Epidermal melanocyte (primary cell): ENCODE results near the gene GARS1.
"Not testable (repeated sequence)": the region's sequence is repeated elsewhere in the genome, so short reads cannot be mapped to it uniquely, and the experiment has no call there.

ENCODE experiments used
- DNase-seq: peaks from one replicate; pipeline ENCODE4 v3.0.0; 2011; ENCODE audit warnings: low spot score; ENCODE audit not compliant: insufficient read length

The GARS1 gene

GRCh38 chr7:30627026-30627425 lies 32.3 kb downstream of the GARS1 start:
- DNase-seq = no peak

DNA sequence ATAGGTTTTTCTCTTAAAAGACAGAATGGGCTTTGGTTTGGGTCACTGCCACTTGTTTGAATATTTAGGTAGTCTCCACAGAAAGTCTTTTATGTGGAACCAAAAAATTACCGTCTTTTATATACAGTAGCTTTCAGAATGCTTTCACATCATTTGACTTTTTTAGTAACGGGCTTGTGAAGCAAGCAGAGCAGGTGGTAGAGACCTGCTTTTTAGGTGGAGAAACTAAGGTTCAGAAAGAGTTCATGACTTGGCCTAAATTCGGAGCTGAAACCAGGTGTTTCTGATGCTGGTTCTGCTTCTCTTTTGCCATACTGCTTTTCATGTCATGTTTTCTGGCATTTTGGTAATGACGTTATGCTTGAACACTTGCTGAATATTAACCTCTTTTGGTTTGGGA lies 36.3 kb downstream of the GARS1 start:
- no peak for DNase-seq

- no peak for DNase-seq
Measured at GRCh38 chr7:30633223-30633622, 38.5 kb downstream of the GARS1 start.

GRCh38 chr7:30634193-30634626 lies 39.5 kb downstream of the GARS1 start:
- no peak for DNase-seq

DNA sequence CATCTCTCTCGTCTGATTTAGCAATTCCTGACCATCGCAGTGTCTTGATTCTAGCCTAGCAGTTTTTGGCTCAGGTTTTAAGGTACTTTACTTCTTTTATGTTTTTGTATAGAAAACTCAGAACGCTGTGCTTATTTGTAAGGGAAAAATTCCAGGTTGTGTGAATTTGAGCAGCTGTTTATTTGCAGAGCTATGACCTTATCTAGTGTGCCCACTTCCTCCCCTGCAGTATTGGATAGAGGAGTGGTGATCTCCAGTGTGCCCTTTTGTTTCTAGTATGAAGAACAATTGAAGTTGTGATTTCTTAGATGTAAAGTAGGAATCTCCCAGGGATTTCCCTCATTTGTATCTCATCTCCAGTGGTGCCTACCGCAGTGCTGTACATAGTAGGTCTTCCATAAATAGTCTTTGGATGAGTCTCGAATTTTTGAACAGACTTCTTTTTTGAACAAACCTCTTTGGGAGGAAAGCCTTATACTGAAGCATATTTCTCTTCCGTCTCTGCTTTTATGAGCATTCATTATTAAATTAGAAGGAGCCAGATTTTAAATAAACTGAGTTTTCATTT lies 40.0 kb downstream of the GARS1 start:
- no peak for DNase-seq

DNA sequence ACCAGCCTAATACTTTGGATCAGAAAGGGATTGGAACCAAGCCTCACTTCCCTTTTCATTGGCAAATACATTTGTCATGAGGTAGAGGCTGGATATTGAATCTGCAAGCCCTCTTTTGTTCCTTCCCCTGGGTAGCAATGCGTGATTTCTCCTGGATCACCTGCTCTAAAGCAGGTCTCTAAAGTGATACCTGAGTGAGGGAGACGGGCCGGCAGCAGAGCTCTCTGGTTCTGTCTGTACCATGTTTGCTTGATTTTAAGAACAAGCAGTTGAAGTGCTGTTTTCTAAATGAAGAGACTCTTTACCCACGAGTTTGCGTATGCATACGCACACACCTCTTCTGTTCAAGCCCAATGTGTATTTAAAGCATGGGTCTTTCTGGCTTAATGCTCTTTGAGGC lies 41.1 kb downstream of the GARS1 start:
- DNase-seq = no peak

- not testable (repeated sequence) for DNase-seq
Measured at GRCh38 chr7:30642322-30642721, 47.6 kb downstream of the GARS1 start.

DNA sequence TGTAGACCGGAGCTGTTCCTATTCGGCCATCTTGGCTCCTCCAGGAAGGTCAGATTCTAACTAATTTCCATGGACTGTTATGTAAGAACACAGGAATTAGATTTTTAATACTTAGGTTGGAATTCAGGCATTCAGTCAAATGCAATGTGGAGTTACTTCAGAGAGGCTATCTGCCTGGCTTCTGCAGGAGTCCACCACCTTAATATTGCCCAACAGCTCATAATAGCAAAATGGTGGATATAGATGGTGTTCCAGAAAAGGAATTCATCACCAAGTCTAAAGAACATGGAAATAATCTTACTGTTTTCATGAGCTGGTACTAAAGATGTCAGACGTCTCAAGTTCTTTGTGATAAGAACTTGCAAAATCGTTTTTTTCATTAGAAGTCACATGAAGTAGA lies 48.1 kb downstream of the GARS1 start:
- no peak for DNase-seq

DNA sequence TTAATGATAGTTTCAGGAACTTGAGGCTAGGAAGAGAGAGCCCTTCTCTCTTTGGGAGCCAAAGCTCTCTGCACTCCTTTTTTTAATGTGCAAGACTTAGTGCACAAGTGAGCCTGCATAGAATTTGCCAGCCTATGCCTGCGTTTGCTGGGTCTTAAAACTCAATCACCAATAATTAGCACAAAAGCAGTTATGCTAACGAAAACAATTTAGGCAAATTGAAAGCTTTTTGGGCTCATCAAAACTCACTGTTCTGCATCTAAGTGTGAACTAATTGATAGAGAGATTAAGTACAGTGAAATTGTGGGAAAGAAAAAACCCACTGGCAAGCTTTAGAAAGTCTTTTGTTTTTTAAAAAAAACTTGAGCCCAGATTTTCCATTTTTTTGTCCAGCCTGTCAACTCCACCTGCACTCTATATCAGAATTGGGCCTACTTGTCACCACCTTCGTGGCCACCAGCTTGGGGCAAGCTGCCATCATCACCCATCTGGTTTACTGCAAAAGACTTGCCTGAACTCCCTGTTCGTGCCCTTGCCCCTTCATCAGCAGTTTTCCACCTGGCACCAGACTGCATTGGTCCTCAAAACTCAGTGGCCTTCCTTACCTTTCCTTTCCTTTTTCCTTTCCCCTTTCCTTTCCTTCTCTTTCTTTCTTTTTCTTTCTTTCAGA lies 49.7 kb downstream of the GARS1 start:
- DNase-seq = no peak

GRCh38 chr7:30645661-30646060 lies 51.0 kb downstream of the GARS1 start:
- DNase-seq = no peak

- DNase-seq = no peak
Measured at GRCh38 chr7:30646154-30646553, 51.5 kb downstream of the GARS1 start.

GRCh38 chr7:30647589-30648364 lies 53.1 kb downstream of the GARS1 start:
- no peak for DNase-seq

DNA sequence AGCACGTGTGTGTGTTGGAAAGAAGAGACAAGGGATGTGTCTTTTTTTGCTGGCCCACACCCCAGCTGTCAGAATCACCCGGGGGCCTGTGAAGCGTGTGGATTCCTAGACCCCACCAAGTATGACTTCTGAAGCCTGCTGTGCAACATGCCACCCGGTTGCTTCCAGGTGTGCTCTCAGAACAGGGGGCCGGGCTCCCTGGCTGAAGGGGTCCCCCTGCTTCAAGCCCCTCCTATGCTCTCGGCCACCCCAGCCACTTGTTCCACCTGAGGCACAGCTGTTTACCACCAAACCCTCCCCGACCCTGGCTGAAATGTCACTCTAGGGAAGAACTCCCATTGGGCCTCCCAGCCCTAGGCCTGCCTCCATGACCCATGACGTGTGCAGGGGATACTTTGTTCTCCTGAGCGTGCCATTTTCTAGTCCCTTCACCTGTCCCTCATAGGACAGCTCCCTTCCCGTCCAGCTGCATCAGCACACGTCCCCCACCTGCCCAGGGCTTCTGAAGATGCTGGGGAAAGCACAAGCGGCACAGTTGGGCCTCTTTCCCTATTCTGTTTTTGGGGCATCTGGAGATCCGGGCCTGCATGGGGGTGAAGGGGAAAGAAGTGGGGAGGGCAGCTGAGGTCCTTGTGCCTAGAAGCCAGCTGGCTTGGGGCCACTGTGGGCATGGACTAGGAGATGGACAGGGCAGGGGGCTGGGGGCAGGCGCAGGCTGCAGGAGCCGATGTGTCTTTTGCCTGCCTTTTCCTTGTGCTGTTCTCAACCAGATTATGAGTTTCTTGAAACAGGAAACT lies 54.3 kb downstream of the GARS1 start:
- DNase-seq = no peak

DNA sequence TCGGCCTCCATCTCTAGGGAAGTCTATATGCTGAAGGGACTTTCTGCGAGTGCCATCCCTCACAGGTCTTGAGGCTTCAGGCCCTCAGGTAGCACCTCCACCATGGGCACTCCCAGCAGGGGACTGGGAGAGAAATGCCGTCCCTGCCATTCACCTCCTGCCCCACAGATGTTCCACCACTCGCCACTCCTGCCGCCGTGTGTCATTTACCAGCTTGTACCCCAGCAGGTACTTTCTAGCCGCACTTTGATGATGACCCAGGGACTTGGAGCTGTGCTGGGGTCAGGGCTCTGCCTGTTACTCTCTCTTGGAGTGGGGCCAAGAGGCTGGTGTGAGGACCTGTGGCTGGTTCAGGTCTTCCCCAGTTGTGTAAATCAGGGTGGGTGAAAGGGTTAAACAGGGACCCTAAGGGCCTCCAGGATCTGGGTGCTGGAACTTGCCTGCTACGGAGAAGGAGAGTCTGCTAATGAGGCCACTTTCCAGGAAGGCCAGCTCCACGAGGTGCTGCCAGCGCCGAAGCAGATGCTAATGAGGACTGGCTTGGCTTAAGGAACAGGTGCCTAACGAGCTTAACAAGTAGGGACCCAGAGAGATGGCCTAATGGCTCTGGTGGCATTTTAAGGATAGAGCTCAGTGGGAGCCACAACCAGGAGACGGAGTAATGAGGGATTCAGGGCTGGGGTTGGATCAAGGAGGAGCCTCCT lies 55.2 kb downstream of the GARS1 start:
- no peak for DNase-seq

DNA sequence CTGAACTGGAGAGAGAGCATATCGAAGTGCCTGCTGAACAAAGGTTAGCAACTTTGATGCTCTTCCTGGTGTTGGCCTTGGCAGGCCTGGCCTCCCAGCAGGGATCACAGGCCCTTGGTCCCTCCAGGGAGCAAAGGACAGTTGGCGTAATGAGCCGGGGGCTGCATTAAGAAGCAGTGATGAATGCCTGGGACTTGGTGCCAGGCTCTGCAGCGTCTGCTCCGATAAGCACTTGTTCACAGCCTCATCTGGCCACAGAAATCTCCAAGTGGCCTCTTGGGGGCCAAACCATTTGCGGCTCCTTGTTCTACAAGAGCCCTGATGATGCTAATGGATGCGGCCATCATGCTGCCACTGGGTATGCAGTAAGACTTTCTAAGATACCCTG lies 55.7 kb downstream of the GARS1 start:
- no peak for DNase-seq

- no peak for DNase-seq
Measured at GRCh38 chr7:30652132-30652531, 57.5 kb downstream of the GARS1 start.

DNA sequence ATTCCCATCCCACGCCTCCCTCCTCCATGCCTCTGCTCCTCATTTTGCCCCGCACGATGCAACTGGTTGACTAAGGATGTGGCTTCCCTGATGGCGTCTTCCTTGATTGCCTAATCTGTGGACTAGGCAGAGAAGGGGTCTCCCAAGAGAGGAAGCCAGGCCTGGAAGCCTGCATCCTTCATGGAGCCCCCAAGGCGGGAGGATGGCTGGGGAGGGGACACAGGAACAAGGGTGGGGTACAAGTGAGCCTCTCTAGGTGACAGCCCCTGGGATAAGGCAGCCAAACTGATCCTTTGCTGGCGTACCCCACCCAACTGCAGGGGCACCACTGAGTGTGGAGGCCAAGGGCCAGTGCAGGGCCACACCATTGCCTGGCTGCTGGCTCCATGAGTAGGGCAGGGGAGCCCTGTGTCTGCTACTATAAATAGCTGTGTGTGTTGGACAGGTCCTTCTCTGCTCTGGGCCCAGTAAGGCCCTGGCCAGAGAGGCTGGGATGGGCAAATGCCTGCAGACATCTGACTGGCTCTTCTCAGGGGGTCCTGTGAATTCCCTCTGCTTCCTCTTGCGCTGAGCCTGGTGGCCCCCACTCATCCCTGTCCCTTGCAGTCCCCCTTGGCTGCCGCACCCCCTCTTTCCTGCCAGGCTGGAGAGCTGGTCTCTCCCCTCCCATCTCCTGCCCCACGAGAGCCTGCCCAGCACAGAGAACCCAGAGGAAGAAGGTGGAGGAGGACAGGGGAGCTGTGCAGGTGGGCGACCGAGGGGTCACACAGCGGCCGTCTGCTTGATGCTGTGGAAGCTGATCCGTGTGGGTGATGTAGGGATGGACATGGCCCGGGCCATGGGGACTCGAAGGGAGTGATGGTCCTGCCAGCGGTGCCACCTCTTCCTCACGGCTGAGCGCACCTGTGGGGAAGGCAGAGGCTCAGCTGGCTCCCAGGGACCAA lies 58.3 kb downstream of the GARS1 start:
- no peak for DNase-seq

GRCh38 chr7:30654296-30655090 lies 59.8 kb downstream of the GARS1 start:
- DNase-seq = no peak
